GM12873 (cell line): ENCODE measurements around the gene THYN1.

Experiments
- CTCF ChIP-seq: IDR thresholded peaks from 2 replicates; pipeline ENCODE4 v1.5.1; 2012; ENCODE audit warnings: low read depth, mild to moderate bottlenecking, moderate library complexity, low read length, control low read depth; ENCODE audit not compliant: insufficient read depth; ENCODE audit errors: missing control alignments

THYN1 gene

GRCh38 chr11:134244593-134244992 lies 8.6 kb downstream of the THYN1 start:
- TF ChIP-seq CTCF = peak; percentile 81

GRCh38 chr11:134243913-134244312 lies 9.2 kb downstream of the THYN1 start:
- no peak for TF ChIP-seq CTCF

GRCh38 chr11:134242376-134242775 lies 10.8 kb downstream of the THYN1 start:
- no peak for TF ChIP-seq CTCF

GRCh38 chr11:134240592-134240991 lies 12.6 kb downstream of the THYN1 start:
- TF ChIP-seq CTCF = no peak

GRCh38 chr11:134238956-134239355 lies 14.2 kb downstream of the THYN1 start:
- TF ChIP-seq CTCF = no peak

GRCh38 chr11:134237557-134237922 lies 15.6 kb downstream of the THYN1 start:
- no peak for TF ChIP-seq CTCF

GRCh38 chr11:134236834-134237556 lies 16.2 kb downstream of the THYN1 start:
- no peak for TF ChIP-seq CTCF
